Measurements from ENCODE around the gene DCDC1.

DNA sequence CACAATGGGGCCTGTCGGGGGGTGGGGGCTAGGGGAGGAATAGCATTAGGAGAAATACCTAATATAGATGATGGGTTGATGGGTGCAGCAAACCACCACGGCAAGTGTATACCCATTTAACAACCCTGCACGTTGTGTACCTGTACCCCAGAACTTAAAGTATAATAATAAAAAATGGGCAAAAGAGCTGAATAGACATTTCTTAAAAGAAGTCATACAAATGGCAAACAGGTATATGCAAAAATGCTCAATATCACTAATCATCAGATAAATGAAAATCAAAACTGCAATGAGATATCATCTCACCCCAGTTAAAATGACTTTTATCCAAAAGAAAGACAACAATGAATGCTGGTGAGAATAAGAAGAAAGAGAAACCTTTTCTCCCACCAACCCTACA is 419.7 kb downstream of the DCDC1 start:
- TF ChIP-seq, protein P1, sequence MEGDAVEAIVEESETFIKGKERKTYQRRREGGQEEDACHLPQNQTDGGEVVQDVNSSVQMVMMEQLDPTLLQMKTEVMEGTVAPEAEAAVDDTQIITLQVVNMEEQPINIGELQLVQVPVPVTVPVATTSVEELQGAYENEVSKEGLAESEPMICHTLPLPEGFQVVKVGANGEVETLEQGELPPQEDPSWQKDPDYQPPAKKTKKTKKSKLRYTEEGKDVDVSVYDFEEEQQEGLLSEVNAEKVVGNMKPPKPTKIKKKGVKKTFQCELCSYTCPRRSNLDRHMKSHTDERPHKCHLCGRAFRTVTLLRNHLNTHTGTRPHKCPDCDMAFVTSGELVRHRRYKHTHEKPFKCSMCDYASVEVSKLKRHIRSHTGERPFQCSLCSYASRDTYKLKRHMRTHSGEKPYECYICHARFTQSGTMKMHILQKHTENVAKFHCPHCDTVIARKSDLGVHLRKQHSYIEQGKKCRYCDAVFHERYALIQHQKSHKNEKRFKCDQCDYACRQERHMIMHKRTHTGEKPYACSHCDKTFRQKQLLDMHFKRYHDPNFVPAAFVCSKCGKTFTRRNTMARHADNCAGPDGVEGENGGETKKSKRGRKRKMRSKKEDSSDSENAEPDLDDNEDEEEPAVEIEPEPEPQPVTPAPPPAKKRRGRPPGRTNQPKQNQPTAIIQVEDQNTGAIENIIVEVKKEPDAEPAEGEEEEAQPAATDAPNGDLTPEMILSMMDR (conservative IDR thresholded peaks at IDR 0.05 in 1 of 2, IDR thresholded peaks at IDR 0.05 in 1 of 2; ENCODE audit: low read depth in 1 of 2, low read length in 2 of 2): no peak
- no peak for TF ChIP-seq EZH2 (IDR thresholded peaks at IDR 0.05; ENCODE audit: low read length, missing control alignments)
